ENCODE results near the gene PTPRN2. TPM values are rescaled to one million over a fixed set of nuclear protein-coding genes. Genes with fewer than 3 reads are reported as not detected.
A peak's percentile ranks its signal among the peaks of the same experiment; 100 is the strongest.

Gene PTPRN2
- total and polyA plus RNA-seq, 2 donors from 2014 or later = 4.8 to 6.2 TPM

- Histone ChIP-seq H3K27ac (ENCODE audit: low read depth in 2 of 2, low read length in 2 of 2) (no peak overlapping the region), H3K9me3 (ENCODE audit: control insufficient read depth in 2 of 3, insufficient read depth in 1 of 3, low read length in 3 of 3) (no peaks in the 10 kb centered on the region), H3K27me3 (ENCODE audit: control insufficient read depth, insufficient read depth, low read length) (no peaks in the 10 kb centered on the region), H3K9ac (ENCODE audit: low read length in 3 of 3) (no peak overlapping the region), H3K4me3 (ENCODE audit: low read length in 3 of 3) (no peak overlapping the region), H3K4me1 (ENCODE audit: control insufficient read depth in 2 of 3, insufficient read depth in 2 of 3, low read depth in 1 of 3, low read length in 3 of 3) (peaks cover 0 to 5% (median 0%) of the 10 kb centered on the region in 3 donors), H3K36me3 (ENCODE audit: control insufficient read depth in 2 of 3, insufficient read depth in 3 of 3, low read length in 3 of 3) (no peaks in the 10 kb centered on the region)
- intact Hi-C loops (cut with DNase I) = no loop called here
- no peak for TF ChIP-seq CTCF (IDR thresholded peaks at IDR 0.05; ENCODE audit: borderline replicate concordance, extremely low read depth, insufficient read depth)
- DNase-seq (peak in 1 of 5 donors; percentile 61), FAIRE-seq (no peak)
Measured at GRCh38 chr7:157855452-157856213, 732.0 kb downstream of the PTPRN2 start.

GRCh38 chr7:157855016-157855415 lies 732.6 kb downstream of the PTPRN2 start:
- TF ChIP-seq CTCF (IDR thresholded peaks at IDR 0.05; ENCODE audit: borderline replicate concordance, extremely low read depth, insufficient read depth) = no peak
- peaks cover 0 to 5% (median 0%) of the 10 kb centered on the region in 3 donors for H3K4me1 ChIP-seq (ENCODE audit: control insufficient read depth in 2 of 3, insufficient read depth in 2 of 3, low read depth in 1 of 3, low read length in 3 of 3)
- H3K9me3 ChIP-seq (ENCODE audit: control insufficient read depth in 2 of 3, insufficient read depth in 1 of 3, low read length in 3 of 3) = no peaks in the 10 kb centered on the region
- no peak overlapping the region for H3K9ac ChIP-seq (ENCODE audit: low read length in 3 of 3)
- no peak overlapping the region for H3K4me3 ChIP-seq (ENCODE audit: low read length in 3 of 3)
- no peaks in the 10 kb centered on the region for H3K27me3 ChIP-seq (ENCODE audit: control insufficient read depth, insufficient read depth, low read length)
- intact Hi-C loops (cut with DNase I) = no loop called here
- DNase-seq (peak in 1 of 5 donors; percentile 69), FAIRE-seq (no peak)
- no peak overlapping the region for H3K27ac ChIP-seq (ENCODE audit: low read depth in 2 of 2, low read length in 2 of 2)
- H3K36me3 ChIP-seq (ENCODE audit: control insufficient read depth in 2 of 3, insufficient read depth in 3 of 3, low read length in 3 of 3) = no peaks in the 10 kb centered on the region

GRCh38 chr7:157854066-157854891 lies 733.3 kb downstream of the PTPRN2 start:
- no peak for TF ChIP-seq CTCF (IDR thresholded peaks at IDR 0.05; ENCODE audit: borderline replicate concordance, extremely low read depth, insufficient read depth)
- intact Hi-C loops (cut with DNase I) = no loop called here
- no peak for FAIRE-seq
- Histone ChIP-seq H3K9me3 (ENCODE audit: control insufficient read depth in 2 of 3, insufficient read depth in 1 of 3, low read length in 3 of 3) (no peaks in the 10 kb centered on the region), H3K4me1 (ENCODE audit: control insufficient read depth in 2 of 3, insufficient read depth in 2 of 3, low read depth in 1 of 3, low read length in 3 of 3) (peaks cover 0 to 5% (median 0%) of the 10 kb centered on the region in 3 donors), H3K4me3 (ENCODE audit: low read length in 3 of 3) (no peak overlapping the region), H3K9ac (ENCODE audit: low read length in 3 of 3) (no peak overlapping the region), H3K27ac (ENCODE audit: low read depth in 2 of 2, low read length in 2 of 2) (no peak overlapping the region), H3K36me3 (ENCODE audit: control insufficient read depth in 2 of 3, insufficient read depth in 3 of 3, low read length in 3 of 3) (no peaks in the 10 kb centered on the region), H3K27me3 (ENCODE audit: control insufficient read depth, insufficient read depth, low read length) (no peaks in the 10 kb centered on the region)
- DNase-seq = peak in 1 of 5 donors; percentile 73

Measured in kidney (tissue), 14 donors.